SH-SY5Y (cell line): Measurements from ENCODE around the gene PLCL1.

Source experiments
- GATA2 ChIP-seq: IDR thresholded peaks from 2 replicates; pipeline ENCODE4 v1.6.1; 2011; ENCODE audit warnings: mild to moderate bottlenecking, low read depth, low read length
- GATA3 ChIP-seq: IDR thresholded peaks from 2 replicates; pipeline ENCODE4 v1.6.1; 2011; ENCODE audit warnings: low read depth, mild to moderate bottlenecking, low read length, moderate library complexity

DNA sequence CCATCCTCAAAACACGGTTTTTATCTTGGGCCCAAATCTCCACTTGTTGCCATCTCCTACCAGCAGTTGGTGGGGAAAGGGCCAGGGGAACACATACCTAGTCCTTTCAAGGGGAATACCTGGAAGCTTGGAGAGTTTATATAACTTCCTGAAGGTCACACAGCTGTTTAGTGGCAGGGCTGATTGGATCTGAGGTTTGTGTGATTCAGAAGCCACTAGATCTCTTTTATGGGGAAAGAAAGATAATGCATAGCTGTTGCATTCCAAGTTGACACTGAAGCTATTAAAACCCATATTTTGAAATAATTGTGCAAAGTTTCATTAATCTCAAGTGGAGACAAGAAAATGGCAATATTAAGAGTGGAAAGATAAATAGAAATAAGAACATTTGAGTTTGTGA is 134.2 kb downstream of the PLCL1 start:
- TF ChIP-seq GATA3 (no peak), GATA2 (no peak)
